HL-60/S4 treated with phorbol 12-myristate 13-acetate at 8.2 ng/mL for 4 days and 3 days (cell line): ENCODE results near the gene NPY1R.

Experiments
- in situ Hi-C: fragments of 300-500 bp; cut with MboI; formaldehyde crosslinking; loops from 2 replicates; pipeline ENCODE4 v1.15.0; 2022; ENCODE audit warnings: low sequenced_read_pairs

Gene NPY1R

DNA sequence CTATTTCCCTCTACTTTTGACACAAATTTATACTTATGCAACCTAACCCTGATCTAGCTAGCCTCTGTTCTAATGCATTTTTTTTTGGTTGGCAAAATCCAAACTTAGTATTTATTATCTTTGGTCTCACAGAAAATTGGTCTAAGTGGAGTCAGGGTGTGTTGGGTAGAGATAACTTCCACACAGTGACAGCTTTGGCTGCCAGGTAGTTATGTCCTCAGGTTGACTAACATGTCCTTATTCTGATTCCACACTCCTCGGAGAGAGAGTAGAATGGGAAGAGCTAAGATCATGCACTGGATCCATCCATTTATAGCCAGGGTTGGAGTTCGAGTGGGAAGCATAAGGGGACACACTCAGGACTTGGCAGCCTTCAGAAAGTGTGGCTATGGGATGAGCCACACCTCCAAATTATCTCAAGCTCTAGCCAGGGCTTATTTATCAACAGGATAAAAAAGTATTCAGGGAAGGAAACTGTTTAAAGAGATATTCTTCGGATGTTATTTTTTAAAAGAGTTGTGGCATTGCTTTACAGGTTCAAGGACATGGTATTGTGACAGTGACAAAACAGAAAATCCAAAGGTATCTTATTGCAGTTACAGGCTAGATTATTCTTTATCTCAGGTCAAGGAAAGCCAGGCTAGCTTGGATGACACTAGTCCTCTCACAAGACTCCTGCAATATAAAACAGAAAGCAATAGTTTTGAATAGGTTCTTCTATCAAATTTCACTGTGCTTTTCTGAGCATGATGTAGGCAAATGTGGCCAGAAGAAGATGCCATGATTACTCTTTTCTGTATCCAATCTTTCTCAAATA, 51.5 kb downstream of the NPY1R start:
- in situ Hi-C loops, result no loop called here

GRCh38 chr4:163279713-163280112, 52.7 kb downstream of the NPY1R start:
- in situ Hi-C loops, result no loop called here

DNA sequence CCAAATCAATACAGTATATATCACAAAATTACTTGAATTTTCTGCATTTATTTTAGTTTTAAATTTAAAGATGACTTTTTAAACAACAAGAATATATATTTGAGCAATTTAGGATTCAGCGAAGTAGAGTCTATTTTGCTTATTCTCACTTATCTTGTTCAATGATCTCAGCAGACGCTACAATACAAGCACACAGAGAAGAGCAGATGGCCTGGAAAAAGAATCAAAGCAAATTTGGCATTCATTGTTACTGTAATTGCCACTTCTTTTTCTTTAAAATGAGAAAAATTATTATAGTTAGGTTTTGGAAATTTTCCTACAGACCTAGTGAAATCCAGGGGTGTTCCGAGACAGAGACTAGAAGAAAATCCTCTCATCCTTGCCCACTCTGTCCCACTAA, 57.5 kb downstream of the NPY1R start:
- in situ Hi-C loops, result no loop called here
